GM18517 (cell line): Measurements from ENCODE around the gene MACROD2.
"Not testable (repeated sequence)": the region's sequence is repeated elsewhere in the genome, so short reads cannot be mapped to it uniquely, and the experiment has no call there.

Experiments used
- ATAC-seq: cut with Tn5 transposase; IDR thresholded peaks from one replicate; pipeline ENCODE4 v1.9.1; 2021; ENCODE audit warnings: mild to moderate bottlenecking, moderate library complexity; ENCODE audit not compliant: unreplicated experiment

The MACROD2 gene

DNA sequence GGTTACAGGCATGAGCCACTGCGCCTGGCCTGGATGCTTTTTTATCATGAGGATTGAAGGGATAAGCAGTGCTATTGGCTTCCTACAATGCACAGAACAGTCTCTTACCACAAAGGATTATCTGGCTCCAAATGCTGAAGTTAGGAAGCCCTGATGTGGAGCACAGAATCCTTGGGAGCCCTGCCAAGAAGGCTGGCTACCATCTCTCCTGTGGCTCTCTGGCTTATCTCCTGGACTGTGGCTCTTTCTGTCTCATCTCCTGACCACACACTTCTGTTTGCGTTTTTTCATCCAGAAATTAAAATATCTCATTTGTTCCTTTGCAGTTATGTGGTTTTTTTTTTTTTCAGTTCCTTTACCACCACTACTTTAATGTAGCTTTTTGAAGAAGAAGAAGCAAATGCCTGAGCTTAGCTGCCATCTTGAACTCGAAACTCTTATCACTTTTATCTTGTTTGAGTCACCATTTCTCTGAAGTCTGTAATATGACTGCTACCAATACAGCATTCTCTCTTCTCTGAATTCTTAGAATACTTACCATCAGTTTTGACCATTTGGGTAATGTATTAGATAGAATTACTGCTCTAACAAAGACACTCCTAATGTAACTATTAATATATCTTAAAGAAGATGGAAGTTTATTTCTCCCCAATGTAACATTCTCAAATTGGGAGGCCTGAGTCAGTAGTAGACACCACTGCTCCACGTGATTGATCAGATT is 1533.2 kb downstream of the MACROD2 start:
- ATAC-seq: no peak

- ATAC-seq: no peak
These were observed 1540.5 kb downstream of the MACROD2 start for GRCh38 chr20:15535863-15536262.

GRCh38 chr20:15537200-15537599 is 1541.9 kb downstream of the MACROD2 start:
- not testable (repeated sequence) for ATAC-seq

- ATAC-seq: no peak
These were observed 1547.3 kb downstream of the MACROD2 start for GRCh38 chr20:15542655-15543054.

DNA sequence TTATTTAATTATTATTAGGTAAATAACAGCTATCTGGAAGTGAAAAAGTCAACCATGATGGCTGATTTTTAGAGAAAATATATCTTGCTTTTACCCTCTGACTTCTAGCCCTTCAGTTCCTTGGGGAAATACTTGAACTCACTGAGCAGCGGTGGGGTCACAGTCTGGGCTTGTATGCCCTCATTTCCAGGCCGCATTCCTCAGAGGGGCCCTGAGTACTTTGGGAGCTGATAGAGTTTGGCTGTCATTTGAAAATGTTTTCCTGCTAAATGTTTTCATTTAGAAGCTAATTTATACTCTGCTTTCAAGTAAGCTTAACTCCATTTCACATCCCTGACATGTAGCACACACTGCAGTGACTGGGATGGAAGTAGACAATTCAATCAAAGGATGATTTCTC is 1549.4 kb downstream of the MACROD2 start:
- no peak for ATAC-seq

GRCh38 chr20:15546525-15547023 is 1551.3 kb downstream of the MACROD2 start:
- no peak for ATAC-seq

GRCh38 chr20:15547119-15547518 is 1551.8 kb downstream of the MACROD2 start:
- ATAC-seq: no peak

GRCh38 chr20:15550116-15550870 is 1555.0 kb downstream of the MACROD2 start:
- ATAC-seq: no peak

DNA sequence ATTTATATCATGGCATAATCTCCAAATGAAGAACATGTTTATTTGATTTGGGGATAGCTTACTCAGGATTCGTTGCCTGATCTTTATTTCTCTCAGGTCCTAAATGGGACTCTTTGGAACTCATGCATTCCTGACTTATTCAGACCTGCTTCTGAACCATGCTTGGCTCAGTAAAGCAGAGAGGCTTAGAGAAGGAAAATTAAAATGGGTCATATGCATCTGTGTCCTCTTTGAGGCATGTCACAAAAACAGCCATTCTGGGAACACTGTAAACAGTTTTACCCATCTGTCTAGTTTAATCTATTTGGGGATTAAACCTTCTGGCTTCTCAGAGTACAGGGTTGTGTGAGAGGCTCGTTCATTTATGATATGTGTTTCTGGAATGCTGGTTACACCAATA is 1560.6 kb downstream of the MACROD2 start:
- no peak for ATAC-seq

DNA sequence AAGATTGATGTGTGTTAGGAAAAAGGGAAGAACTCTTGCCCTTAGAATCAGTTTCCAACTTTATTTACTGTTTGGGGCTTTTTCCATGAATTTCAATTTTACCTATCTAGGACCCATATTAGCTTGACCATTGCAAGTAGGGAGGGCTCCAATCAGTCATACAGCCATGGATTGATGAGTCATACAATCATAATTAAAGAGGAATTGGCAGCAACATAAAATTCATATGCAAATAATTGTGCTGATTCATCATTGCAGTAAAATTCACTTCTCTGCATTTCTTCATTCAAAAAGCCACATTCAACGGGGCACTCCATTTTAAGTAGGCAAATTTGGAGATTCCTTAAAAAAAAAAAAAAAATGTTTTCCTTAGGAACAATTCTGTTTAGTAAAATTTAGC is 1561.6 kb downstream of the MACROD2 start:
- no peak for ATAC-seq

DNA sequence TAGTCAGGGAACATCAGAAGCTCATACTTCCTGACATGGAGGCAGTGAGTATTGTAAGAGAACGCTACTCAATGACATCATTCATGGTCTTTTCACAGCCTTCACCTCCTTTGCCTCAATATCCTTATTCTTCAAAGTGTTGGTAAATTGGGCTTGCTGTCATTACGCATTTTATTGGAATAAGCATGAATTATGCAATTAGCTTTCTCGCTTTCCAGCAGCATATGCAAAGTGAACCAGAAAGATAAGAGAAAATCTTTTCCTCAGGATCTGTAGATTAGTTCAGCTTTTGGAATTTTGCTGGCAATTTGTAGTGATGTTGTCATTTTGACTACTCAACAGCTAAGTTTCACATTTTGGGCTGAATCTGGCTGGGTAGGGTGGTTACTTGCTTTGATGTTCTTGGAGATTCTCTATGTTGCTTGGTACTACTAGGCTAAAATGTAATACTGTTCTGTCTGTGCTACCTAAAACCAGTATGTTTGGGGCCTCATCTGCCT is 1565.8 kb downstream of the MACROD2 start:
- ATAC-seq: no peak

- ATAC-seq: no peak
These were observed 1566.5 kb downstream of the MACROD2 start for GRCh38 chr20:15561707-15562404.

- ATAC-seq: no peak
These were observed 1568.5 kb downstream of the MACROD2 start for GRCh38 chr20:15563836-15564235.

- ATAC-seq: peak; percentile 59
These were observed 1569.7 kb downstream of the MACROD2 start for GRCh38 chr20:15564981-15565380.

- no peak for ATAC-seq
These were observed 1570.5 kb downstream of the MACROD2 start for GRCh38 chr20:15565786-15566185.

DNA sequence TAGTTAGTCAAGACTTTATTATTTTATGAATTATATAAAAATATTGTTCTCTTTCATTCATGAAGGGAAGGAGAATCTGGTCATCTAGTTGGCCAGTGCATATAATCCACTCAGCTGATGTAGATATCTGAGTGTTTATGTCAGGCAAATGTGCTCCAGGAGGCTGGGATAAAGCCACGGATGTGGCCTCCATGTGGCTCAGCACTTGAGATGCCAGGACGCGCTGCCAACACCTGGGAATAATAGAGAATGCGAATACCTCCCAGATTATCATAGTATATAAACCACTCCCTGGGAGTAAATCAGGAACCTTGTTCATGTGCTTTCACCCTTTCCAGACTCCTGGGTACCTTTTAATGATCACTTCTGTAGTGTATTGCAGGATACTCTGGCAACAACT is 1571.9 kb downstream of the MACROD2 start:
- no peak for ATAC-seq

DNA sequence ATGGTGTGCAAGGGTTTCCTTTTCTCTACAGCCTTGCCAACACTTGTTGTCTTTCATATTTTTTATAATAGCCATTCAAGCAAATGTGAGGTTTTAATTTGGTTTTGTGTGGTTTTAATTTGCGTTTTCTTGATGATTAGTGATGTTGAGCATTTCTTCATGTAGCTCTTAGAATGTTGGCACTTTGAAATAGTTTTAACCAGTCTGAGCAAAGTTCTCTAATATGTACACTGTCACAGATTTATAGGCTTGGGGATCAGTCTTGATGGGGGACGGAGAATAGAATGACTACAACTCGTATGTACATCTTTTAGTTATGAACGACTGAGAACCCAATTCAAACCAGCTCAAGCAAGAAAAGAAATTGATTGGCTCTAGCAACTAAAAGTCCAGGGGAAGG is 1574.8 kb downstream of the MACROD2 start:
- no peak for ATAC-seq

- no peak for ATAC-seq
These were observed 1575.7 kb downstream of the MACROD2 start for GRCh38 chr20:15571056-15571455.

- no peak for ATAC-seq
These were observed 1579.9 kb downstream of the MACROD2 start for GRCh38 chr20:15575255-15575654.

- no peak for ATAC-seq
These were observed 1581.1 kb downstream of the MACROD2 start for GRCh38 chr20:15576411-15576810.

DNA sequence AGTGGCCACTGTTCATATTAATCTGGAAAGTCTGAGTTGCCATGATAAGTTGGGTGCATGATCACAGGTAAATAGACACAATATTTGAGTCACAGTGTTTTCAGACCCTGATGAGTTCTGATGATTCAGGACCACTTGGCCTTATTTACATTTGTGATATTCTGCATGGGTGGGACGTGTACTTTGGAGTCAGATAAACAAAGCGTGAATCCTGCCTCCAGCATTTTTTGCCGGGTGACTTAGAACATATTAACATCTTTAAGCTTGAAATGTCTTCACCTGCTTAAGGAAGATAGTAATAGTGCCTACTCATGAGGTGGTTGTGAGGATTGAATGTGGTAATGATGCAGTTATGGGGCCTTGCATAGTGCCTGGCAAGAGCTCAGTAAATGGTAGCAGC is 1582.8 kb downstream of the MACROD2 start:
- ATAC-seq: no peak
